Fibroblast of pulmonary artery (primary cell): ENCODE data around the gene HELQ.

Source experiments
- DNase-seq: peaks from one replicate; pipeline ENCODE4 v3.0.0-alpha.2; 2010; ENCODE audit warnings: low read depth
- H3K4me3 ChIP-seq: replicated peaks from 2 replicates; pipeline ENCODE4 v1.5.1; 2011; ENCODE audit warnings: low read depth, mild to moderate bottlenecking, control low read depth, low read length, moderate library complexity
- TF ChIP-seq, protein P1 (sequence below): IDR thresholded peaks from 2 replicates; pipeline ENCODE4 v1.5.1; 2011; ENCODE audit warnings: mild to moderate bottlenecking, control low read depth, low read length, inconsistent platforms; ENCODE audit errors: missing control alignments

Gene HELQ

DNA sequence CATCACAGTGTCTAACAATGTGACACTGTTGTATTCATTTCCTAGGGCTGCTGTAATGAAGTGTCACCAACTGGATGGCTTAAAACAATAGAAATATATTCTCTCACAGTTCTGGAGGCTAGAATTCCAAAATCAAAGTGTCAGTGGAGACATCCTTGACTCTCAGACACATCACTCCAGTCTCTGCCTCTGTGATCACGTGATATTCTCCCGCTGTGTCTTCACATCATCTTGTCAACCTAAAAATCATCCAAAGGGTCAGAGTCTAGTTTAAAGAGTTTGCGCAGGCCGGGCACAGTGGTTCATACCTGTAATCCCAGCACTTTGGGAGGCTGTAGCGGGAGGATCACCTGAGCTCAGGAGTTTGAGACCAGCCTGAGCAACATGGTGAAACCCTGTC lies 84.4 kb downstream of the HELQ start:
- TF ChIP-seq, protein P1, sequence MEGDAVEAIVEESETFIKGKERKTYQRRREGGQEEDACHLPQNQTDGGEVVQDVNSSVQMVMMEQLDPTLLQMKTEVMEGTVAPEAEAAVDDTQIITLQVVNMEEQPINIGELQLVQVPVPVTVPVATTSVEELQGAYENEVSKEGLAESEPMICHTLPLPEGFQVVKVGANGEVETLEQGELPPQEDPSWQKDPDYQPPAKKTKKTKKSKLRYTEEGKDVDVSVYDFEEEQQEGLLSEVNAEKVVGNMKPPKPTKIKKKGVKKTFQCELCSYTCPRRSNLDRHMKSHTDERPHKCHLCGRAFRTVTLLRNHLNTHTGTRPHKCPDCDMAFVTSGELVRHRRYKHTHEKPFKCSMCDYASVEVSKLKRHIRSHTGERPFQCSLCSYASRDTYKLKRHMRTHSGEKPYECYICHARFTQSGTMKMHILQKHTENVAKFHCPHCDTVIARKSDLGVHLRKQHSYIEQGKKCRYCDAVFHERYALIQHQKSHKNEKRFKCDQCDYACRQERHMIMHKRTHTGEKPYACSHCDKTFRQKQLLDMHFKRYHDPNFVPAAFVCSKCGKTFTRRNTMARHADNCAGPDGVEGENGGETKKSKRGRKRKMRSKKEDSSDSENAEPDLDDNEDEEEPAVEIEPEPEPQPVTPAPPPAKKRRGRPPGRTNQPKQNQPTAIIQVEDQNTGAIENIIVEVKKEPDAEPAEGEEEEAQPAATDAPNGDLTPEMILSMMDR, result no peak
- no peak for DNase-seq

DNA sequence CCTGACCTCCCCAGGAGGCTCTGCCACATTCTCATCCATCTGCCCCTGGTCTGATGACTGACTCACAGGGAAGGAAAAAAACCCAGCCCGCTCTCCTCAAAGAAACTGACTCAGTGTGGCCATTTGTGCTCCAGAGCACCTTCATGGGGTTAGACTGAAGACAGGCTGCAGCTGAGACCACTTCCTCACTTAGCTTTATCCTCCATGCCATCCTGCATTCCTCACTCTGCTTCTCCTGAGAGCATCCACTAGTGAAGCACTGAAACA lies 85.0 kb downstream of the HELQ start:
- TF ChIP-seq, protein P1, result no peak
- H3K4me3 ChIP-seq, result no peak overlapping the region
- no peak for DNase-seq

More for the DNA sequence above, 84.4 kb downstream of the HELQ start:
- H3K4me3 ChIP-seq, result no peak overlapping the region

DNA sequence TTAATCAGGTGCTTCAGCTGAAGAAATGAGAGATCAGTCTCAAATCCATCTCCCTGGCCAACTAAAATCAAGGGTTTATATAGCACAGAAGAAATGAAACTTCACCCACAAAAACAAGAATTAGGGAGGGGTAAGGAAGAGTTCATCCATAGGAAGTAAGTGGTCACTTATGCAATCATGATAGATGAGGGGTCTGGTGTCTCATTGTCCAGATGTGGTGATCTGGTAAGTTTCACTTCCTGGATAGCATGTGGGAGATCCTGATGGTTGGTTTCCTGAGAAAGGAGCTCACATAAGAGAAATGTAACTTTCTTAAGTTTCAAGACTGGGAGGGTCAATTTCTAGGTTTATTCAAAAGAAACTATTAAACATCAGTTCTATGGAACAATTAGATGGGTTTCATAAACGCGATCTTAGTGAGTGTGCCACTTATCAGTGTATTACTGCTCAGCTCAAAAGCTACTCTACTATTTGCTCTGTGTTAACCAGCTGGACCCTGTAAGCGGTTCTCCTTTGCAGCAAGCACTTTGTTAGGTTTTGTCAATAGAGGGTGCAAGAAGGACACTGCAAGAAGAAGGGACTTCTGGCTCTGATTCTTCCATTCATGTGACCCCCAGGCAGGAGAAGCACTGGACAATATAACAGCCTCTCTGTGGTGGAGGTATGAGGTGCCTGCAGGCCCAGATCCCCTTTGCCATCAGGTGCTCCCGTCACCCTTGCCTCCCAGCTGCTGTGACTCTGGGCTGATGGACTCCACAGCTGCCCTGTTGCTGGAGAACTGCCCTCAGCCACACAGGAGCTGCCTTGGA lies 85.6 kb downstream of the HELQ start:
- TF ChIP-seq, protein P1, result peak; percentile 0
- peak; percentile 37 for DNase-seq
- no peak overlapping the region for H3K4me3 ChIP-seq

DNA sequence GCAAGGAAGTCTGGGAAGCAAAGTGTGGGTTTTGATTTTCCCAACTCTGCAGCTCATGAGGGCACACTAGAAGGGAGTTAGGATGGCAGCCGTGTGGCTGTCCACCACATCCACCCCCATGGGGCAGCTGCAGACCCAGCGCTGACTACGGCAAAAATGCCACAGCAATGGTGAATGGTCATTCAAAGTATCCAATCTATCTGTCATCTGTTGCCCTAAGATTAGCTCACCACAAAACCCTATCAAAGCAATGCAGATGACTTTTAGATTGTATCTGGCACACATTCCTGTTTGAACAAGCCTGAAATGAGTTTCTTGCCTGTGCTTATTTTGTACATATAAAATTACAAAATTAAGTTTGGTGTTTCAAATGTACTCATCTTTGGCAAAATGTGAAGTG lies 91.3 kb downstream of the HELQ start:
- TF ChIP-seq, protein P1, result no peak
- no peak for DNase-seq
- H3K4me3 ChIP-seq, result no peak overlapping the region

DNA sequence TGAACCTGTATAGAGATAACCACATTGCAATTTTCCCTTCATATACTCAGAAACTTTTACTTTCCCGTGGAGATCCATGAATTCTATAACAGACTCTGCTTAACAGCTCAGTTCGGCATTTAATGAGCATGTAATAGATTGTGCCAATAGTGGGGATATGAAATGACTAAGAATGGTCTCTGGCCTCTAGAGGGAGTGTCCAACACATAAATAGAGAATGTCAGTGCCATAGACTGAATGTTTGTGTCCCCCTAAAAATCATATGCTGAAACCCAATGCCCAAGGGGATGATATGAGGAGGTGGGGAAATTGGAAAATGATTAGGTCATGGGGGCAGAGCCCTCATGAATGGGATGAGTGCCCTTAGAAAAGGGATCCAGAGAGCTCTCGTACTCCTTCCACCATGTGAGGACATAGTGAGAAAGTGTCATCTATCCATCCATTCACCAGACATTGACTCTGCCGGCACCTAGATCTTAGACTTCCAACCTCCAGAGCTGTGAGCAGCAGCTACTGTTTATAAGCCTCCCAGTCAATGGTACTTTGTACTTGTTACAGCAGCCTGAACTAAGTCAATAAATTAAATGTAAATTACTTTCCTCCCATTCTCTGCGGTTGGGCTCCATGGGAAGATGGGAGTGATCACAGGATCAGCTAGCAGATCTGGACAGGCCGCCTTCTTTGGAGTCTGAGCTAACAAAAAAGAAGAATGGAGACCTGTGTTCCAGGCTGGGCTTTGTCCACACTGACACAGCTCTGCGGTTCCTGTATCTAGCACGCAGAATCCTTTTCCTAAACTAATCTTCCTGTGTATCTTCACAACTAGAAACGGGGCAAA lies 92.9 kb downstream of the HELQ start:
- TF ChIP-seq, protein P1, result peak; percentile 67
- no peak overlapping the region for H3K4me3 ChIP-seq
- peak; percentile 64 for DNase-seq

DNA sequence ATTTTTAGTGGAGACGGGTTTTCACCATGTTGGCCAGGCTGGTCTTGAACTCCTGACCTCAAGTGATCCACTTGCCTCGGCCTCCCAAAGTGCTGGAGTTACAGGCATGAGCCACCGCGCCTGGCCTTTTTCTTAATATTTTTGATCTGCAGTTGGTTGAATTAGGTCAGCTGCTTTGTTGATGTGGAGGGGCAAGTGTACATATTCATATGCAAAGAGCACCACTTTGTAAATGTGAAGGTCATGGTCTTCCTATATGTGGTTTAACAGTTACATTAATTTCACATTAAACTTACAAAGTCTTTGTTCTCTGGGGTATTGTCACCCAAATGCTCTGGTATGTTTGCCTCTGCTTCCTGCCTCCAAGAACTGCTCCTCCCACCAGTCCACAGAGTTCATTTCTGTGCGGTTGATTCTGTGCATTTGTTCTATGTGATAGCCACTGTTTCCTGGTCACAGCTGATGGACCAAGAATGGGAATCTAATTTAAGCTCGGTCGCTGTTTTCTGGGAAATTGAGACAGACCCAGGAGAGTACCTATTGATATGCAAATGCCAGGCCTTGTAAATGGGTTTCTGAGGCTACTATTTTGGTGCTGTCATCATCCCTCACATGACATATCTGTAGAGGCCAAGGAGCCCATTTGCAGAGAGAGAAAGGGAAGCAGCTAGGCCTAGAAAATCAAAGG lies 94.1 kb downstream of the HELQ start:
- no peak overlapping the region for H3K4me3 ChIP-seq
- no peak for DNase-seq
- TF ChIP-seq, protein P1, result no peak
